ENCODE data around the gene KRTAP10-2. TPM values are rescaled to one million over a fixed set of nuclear protein-coding genes. Genes with fewer than 3 reads are reported as not detected.
"Not testable (repeated sequence)": the region's sequence is repeated elsewhere in the genome, so short reads cannot be mapped to it uniquely, and the experiment has no call there.

Gene KRTAP10-2
- total RNA-seq, 1 donor from 2014 or later = not detected

DNA sequence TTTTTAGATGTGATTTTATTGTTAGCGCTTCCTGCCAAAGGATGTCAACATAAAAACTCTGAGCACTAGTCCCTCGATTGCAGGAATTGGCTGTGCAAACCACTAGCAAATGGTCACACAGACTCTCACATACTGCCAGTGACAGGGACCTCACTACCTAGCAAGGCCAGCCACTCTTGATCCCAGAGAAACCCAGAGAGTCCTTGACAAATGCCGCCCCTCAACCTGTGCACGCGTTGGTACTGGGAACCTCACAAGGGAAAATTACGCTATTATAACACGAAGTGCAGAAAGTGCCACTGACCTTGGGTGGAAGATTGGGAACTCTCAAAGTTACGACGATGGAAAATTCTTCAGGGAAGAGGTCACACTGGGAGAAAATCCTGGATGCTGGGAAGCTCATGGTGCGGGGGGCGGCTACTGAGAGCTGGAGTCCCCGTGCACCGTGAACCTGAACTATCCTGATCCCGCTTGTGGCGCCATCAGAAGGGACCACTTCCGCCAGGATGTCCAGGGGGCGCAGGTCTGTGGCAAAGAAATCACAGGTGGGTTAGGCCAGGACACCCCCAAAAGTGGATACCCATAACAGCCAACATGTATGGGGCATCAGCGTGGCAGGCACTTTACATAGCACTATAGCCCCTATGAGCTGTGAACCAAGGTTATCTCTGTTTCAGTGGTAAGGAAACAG lies 16.3 kb upstream of the KRTAP10-2 start:
- no peak for DNase-seq (ENCODE audit: low read depth)

DNA sequence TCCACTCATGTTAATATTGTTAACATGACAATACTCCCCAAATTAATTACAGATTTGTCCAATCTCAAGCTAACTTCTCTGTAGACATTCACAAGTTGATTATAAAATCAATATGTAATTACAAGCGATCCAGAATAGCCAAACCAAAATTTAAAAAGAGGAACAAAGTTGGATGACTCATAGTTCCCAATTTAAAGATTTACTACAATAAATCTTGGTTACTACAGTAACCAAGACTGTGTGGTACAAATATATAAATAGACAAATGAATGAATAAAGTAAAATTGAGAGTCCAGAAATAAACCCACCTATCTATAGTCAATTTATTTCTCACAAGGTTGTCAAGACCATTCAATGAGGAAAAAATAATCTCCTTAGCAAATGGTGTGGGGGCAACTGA lies 15.1 kb upstream of the KRTAP10-2 start:
- DNase-seq (ENCODE audit: low read depth) = no peak

DNA sequence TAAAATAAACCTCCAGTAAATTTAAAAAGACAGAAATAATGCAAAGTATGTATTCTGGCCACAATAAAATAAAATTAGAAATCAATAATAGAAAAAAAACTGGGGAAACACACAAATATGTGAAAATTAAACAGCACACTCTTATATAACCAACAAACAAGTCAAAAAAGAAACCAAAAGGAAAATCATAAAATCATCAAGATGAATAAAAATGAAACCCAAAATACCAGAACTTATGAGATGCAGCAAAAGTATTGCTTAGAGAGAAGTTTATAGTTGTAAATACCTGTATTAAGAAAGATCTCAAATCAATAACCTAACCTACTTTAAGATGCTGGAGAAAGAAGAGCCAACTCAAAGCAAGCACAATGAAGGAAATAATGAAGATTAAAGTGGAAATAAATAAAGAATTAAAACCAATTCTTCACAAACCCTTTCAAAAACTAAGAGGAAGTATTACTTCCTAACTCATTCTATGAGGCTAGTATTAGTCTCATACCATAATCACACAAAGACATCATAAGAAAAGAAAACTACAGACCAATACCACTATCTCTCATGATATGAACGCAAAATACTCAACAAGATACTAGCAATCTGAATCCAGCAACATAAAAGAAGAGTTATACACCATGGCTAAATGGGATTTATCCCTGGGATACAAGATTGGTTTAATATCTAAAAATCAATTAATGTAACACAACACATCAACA lies 13.7 kb upstream of the KRTAP10-2 start:
- DNase-seq (ENCODE audit: low read depth) = no peak

DNA sequence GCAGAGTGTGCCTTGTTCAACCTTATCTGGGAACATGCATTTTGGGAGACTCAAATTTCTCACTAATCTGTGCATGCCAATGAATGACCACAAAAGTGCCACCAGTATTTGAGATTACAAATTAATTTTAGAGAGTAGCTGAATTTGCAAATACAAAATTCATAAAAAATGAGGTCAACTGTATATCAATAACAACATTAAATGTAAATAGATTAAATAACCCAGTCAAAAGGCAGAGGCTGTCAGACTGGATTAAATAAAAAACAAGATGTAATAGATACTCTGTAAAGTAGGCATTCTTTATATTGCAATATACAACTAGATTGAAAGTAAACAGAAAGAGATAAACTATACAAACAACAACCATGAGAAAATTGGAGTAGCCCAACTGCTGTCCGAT lies 12.8 kb upstream of the KRTAP10-2 start:
- no peak for DNase-seq (ENCODE audit: low read depth)

DNA sequence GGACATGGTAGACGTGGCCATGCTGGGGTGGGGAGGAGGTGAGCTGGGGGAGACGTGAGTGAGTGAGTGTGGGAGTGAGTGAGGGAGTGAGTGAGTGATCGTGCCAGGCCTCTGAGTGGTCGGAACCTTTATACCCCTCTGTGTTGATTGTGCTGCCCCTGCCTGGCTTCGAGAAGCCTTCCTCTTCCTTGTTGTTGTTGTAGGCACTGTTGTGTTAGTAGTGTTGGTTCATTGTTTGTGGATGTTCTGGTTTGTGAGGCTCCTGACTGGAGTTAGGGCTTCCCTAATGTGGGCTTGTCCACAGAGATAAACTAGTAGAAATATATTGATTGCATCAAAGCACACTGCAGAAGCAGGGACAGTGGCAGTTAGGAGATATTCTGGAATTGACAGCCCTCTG lies 7.4 kb upstream of the KRTAP10-2 start, which contains the start of gene KRTAP10-3:
TSS of gene KRTAP10-3 (minus strand) at position 101 of the 400 bp plus-strand sequence. CDS start at position 21, 80 bp downstream.
- no peak for DNase-seq (ENCODE audit: low read depth)

DNA sequence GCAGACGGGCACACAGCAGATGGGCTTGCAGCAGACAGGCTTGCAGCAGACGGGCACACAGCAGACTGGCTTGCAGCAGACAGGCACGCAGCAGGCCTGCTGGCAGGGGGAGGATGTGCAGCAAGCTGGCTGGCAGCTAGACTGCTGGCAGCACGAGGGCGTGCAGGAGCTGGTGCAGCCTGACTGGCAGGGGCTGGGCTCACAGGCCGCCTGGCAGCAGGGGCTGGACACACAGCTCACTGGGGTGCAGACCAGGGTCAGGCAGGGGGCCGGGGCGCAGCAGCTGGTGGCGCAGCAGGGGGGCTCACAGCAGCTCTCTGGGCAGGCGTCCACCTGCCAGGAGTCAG lies 7.0 kb upstream of the KRTAP10-2 start:
- DNase-seq (ENCODE audit: low read depth) = not testable (repeated sequence)

DNA sequence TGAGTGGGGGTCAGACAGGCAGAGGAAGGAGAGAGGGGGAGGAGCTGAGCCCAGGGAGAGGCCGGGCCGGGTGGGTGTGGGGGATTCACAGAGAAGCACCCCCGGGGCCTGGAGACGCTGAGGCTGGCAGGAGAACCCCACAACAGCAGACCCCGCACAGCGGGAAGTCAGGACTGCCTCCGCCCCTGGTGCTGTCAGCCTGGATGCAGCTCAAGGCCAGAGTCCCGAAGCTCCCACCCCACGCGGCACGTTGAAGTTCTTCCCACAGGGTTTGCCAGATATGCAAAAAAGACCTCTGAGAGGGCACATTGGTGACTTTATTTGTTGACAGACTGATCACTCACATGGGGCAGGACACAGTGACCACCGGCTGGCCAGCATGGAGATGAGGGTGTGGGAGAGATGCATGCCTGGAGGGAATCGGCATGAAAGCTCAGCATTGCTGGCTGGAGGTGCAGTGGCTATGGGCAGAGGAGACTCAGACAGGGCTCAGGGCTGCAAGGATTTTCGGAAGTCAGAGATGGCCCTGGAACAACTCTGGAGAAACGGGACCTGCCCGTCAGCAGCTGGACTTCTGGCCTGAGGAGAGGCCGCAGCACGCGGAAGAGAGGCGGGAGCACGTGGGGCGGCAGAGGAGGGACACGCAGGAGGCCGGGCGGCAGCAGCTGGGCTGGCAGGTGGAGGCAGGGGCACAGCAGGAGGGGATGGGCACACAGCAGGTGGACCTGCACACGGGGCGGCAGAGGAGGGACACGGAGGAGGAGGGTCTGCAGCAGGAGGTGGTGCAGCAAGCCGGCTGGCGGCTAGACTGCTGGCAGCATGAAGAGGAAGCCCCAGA lies 6.4 kb upstream of the KRTAP10-2 start:
- DNase-seq (ENCODE audit: low read depth) = no peak

DNA sequence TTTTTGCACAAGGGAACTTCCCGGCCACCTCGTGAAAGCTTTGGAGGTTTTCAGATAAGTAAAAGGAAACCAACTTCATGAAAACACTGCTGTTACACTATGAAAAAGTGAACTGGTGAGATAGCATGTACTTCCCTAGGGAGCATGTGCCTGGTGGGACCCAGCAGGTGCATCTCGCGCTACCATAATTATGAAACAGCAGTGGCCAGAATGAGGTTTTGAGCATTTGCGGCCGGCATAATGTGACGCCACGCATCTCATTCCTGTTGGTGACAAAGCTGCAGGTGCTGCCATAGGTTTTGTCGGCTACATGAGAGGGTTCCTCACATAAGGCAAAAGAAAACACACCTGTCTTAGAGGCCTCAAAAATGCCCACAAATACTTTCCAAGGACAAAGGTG lies 5.6 kb upstream of the KRTAP10-2 start:
- no peak for DNase-seq (ENCODE audit: low read depth)

DNA sequence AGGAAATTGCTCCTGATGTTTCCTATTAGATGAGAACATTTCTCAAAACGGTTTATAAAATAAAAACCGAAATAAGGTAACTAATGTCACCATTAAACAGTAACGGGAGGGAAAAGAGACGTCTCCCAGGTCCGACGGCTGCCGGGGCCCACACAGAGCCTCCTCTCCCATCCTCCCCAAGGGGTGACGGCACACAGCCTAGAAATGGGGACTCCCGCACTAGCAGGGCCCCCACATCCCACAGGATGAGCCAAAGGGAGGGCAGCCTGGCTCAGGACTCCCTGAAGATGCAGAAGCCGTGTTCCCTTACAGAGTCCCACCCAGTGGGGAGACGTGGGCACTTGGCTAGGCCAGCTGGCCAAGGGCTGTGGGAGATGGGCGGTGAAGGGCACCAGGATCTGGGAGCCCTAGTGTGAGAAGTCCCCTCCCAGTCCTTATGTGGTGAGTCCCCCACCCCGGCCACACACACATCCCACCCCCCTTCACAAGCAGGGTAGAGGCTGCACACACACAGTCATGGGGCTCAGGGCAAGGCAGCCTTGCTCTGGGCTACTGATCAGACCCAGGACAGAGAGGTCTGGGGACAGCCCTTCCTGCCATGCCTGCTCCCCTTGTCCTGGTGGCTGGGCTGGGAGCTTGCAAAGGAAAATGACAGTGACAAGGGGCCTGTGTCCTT lies 4.0 kb upstream of the KRTAP10-2 start:
- DNase-seq (ENCODE audit: low read depth) = no peak

DNA sequence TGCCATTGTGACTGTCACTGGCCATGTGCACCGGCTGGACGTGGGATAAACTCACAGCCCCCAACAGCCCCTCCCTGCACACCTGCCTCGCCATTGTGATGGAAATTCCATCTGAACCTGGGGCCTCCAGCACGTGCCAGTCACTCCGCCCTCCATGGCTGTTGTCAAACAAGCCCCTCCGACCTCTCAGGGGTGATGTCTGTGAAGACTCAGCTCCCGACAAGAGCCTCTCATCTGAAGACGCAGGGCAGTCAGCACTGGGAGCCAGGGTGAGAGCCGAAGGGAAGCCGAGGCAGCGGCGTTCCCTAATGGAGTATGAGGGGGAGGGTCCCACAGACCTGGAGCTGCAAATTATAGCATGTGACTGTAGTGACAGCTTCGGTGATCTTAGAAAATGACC lies 1.4 kb upstream of the KRTAP10-2 start:
- no peak for DNase-seq (ENCODE audit: low read depth)

DNA sequence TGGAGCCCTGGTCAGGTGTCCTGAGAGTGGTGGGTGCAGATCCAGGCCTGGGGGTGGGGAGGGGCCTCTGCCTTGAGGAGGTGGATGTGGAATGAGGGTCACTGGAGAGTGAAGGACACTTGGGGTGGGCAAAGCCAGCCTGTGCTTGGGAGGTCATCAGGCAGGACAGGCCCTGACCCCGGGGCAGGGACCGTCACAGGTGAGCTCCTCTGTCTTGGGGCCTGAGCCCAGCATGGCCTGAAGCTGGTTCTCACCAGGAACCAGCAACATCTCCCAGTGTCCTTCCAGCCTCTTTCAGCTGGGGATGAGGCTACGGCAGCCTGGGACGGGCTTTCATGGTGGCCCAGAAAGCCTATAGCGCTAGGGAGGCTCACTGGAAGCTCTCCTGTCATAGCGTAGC lies 831 bp upstream of the KRTAP10-2 start:
- no peak for DNase-seq (ENCODE audit: low read depth)

DNA sequence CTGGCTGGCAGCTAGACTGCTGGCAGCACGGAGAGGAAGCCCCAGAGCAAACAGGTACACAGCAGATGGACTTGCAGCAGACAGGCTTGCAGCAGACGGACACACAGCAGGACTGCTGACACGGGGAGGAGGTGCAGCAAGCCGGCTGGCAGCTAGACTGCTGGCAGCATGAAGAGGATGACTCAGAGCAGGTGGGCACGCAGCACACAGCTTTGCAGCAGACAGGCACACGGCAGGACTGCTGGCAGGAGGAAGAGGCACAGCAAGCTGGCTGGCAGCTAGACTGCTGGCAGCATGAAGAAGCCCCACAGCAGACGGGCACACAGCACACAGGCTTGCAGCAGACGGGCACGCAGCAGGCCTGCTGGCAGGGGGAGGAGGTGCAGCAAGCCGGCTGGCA lies 498 bp downstream of the KRTAP10-2 start:
- no peak for DNase-seq (ENCODE audit: low read depth)

DNA sequence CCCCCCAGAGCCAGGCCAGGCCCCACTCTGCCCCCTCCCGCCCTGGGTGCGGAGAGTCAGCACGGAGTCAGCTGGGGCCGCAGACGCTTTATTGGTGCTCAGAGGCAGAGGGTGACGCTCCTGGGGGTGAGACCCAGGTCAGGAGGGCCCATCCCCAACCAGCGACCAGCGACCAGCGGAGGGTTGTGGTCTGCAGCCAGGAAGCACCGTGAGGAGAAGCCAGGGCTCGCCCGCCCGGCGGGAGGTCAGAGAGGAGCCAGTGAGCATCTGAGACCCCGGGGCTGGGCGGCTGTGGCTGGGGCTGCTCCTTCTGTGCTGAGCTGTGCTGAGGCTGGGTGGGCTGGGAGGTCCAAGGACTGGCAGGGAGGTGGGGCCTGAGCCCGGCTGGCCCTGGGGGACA lies 1.0 kb downstream of the KRTAP10-2 start:
- not testable (repeated sequence) for DNase-seq (ENCODE audit: low read depth)

DNA sequence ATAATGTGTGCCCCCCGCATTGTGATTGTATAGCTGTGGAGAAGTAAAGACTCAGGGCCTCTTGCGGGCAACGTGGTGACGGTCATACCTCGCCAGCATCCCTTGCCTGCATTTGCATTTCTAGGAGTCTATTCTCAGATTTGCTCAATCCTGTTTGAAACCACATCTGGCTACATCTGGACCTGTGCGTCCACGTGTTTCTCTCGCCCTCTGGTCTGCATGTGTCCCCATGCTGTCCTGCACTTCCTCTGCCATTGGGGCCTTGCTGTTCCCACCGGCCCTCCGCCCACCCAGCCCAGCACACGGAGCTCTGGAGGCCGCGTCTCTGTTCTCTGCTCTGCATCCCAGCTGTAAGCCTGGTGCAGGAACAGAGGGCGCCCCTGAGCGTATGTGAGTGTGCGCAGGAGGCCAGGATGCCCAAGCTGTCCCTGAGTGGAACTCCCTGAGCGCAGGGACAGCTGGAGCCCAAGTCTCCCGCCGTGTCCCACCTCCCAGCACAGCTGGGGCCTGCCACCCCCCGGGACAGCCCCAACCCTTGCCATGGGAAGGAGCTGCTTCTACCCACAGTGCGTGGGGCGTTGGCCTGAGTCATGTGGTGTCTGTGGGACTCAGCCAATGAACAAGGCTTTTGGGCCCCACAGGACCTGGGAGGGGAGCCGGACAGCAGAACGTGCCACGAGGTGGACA lies 1.6 kb downstream of the KRTAP10-2 start:
- no peak for DNase-seq (ENCODE audit: low read depth)

DNA sequence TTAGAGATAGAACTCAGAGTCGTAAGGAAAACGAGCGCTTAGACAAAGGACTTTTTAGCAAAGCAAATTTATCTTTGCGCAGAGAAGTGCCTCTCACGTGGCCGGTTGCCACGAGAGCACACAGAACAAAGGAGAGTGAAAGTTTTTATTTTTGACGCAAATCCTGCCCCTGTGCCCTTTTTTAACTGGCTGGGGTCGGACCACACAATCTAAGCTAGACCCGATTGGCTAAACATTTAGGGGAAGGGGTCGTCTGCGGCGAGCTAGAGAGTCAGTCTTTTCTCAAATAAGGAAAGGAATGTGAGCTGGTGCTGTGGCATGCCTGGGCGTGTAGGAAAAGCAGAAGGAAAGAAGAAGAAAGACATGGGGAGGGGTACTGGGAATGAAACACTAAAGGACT lies 2.4 kb downstream of the KRTAP10-2 start:
- DNase-seq (ENCODE audit: low read depth) = no peak

DNA sequence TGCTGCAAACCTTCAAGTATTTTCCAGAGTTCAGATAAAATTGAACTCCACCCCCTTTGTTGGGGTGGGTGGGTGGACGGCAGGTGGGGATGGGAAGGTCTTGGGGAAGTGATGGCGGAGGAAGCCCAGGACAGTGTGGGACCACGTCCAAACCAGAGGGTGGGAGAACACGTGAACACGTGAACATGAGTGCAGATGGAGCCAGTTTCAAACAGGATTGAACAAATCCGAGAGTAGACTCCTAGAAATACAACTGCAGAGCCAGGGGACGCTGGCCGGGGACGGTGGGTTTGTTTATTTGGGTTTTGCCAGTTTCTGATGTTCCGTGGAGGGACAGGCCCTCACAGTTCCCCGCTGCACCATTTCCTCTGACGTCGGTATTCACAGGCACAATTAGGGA lies 2.9 kb downstream of the KRTAP10-2 start:
- DNase-seq (ENCODE audit: low read depth) = no peak

DNA sequence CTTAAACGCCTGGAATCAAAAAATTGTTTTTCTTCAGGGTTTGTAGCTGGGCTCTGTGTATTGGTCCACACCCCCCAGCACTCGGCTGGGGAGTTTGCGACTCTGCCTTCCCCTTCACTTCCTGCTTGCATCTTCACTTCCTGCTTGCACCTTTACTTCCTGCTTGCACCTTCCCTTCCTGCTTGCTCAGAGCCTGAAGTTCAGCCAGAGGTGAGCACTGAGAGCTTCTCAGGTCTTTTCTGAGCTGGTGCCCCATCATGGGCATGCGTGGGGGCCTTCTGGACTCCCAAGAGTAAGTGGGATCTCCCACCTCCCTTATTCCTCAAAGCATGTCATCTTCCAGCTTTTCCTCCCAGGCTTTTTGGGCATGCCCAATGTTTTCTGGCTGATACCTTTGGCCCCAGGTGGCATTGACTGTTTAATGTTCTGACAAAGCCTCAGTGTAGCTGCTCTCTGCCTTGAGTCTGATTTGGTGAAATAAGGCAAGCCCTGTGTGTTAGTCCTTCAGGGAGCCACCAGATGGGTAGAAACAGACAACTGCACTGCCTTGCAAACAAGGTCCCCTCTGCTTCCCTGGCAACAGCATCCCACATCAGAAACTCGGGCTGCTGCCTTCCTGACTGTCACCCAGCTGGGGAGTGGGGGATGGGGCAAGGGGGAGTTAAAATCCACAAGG lies 3.5 kb downstream of the KRTAP10-2 start:
- no peak for DNase-seq (ENCODE audit: low read depth)

DNA sequence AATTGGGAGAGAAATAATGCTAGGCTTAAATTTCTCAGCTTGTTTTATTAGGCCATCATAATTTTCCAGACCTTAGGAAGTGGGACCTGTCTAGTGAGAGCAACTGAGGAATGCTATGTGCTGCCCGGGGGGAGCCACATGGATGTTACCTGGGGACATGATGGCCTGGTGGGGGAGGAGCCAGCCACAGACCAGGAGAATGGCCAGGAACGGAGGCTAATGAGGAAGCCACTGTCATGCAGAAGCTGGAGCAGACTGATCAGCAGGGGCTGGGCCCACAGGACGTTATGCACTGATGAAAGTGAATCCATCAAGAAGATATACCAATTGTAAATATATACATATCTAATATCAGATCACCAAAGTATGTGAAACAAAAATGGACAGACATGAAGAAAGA lies 6.7 kb downstream of the KRTAP10-2 start:
- DNase-seq (ENCODE audit: low read depth) = no peak

DNA sequence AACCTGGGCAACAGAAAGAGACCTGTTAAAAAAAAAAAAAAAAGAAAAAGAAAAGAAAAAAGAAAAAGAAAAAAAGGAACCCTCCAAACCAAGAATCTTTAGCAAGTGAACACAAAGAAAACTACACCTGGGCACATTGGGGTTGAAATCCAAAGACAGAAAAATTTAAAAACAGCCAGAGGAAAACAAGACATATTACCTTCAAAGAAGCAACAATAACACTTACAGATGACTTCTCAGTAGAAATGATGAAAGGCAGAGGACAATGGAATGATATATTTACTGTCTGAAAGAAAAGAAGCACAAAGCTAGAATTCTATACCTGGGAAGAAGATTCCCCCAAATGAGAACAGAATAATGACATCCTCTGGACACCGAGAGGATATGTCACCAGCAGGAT lies 8.6 kb downstream of the KRTAP10-2 start:
- no peak for DNase-seq (ENCODE audit: low read depth)

DNA sequence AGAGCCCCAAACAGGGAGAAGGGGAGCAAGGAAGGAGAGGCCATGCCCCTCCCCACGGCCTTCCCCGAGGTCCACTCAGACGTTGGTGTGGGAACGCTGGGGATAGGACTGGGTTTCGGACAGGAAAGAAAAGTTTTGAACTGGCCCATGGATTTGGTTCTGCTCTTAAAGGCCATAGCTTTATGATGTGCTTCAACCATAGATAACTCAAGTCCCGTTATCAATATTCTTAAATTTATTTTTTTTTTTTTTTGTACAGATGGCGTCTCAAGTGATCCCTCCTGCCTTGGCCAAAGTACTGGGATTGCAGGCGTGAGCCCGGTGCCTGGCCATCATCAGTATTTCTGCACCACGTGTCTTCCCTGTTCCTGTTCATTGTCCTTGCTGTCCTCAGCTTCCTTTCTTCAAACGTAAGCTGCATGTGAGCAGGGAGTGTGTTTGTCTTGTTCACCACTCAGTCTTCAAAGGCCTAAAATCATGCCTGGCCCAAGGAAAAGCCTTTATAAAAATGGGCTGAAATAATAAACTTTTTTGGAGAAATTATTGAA lies 10.5 kb downstream of the KRTAP10-2 start:
- DNase-seq (ENCODE audit: low read depth) = no peak

All from renal cortical epithelial cell (primary cell).